Measurements from ENCODE around the gene CHST9.
"Not testable (repeated sequence)": the region's sequence is repeated elsewhere in the genome, so short reads cannot be mapped to it uniquely, and the experiment has no call there.

GRCh38 chr18:27232355-27232754 is 47.2 kb upstream of the CHST9 start:
- not testable (repeated sequence) for TF ChIP-seq CTCF (IDR thresholded peaks at IDR 0.05 in 2 of 3, conservative IDR thresholded peaks at IDR 0.05 in 1 of 3; ENCODE audit: control insufficient read depth in 2 of 3, extremely low read depth in 1 of 3, insufficient read depth in 1 of 3, low read depth in 3 of 3, low read length in 3 of 3); ESRRA (IDR thresholded peaks at IDR 0.05; ENCODE audit: low read length); REST (IDR thresholded peaks at IDR 0.05; ENCODE audit: low read depth, low read length); CREB1 (IDR thresholded peaks at IDR 0.05; ENCODE audit: low read depth); ATF3 (IDR thresholded peaks at IDR 0.05; ENCODE audit: borderline replicate concordance, extremely low read depth, low read depth, low read length); SIN3A (IDR thresholded peaks at IDR 0.05; ENCODE audit: low read depth, low read length); CEBPB (IDR thresholded peaks at IDR 0.05; ENCODE audit: borderline replicate concordance in 1 of 2, low read depth in 2 of 2, low read length in 2 of 2); CHD4 (IDR thresholded peaks at IDR 0.05); POLR2A (IDR thresholded peaks at IDR 0.05; ENCODE audit: low read depth, low read length); HCFC1 (IDR thresholded peaks at IDR 0.05; ENCODE audit: low read length); JUND (IDR thresholded peaks at IDR 0.05; ENCODE audit: low read depth, low read length)

All from GM12878 (cell line).